SK-N-SH treated with all-trans-retinoic acid at 6 μM for 48 hours (cell line): ENCODE results near the gene SCAMP3.

ENCODE experiments used
- ATAC-seq: fragments of 200-7000 bp; cut with Tn5 transposase; 3 replicates; pipeline ENCODE4 v1.9.1; 2020; ENCODE audit warnings: mild to moderate bottlenecking, moderate library complexity
- ARNTL ChIP-seq: fragments of 450-650 bp; formaldehyde crosslinking; IDR thresholded peaks from 2 replicates; pipeline ENCODE4 v1.5.0; 2020; ENCODE audit warnings: low read depth, mild to moderate bottlenecking, moderate library complexity, borderline replicate concordance
- BACH2 ChIP-seq: fragments of 250-450 bp; sonication (Bioruptor Pico); IDR thresholded peaks from 2 replicates; pipeline ENCODE4 v1.9.0; 2021; ENCODE audit warnings: mild to moderate bottlenecking, borderline replicate concordance
- CREB5 ChIP-seq: fragments of 250-450 bp; sonication (Bioruptor Pico); IDR thresholded peaks from 2 replicates; pipeline ENCODE4 v1.5.1; 2020; ENCODE audit warnings: low read depth, mild to moderate bottlenecking, moderate library complexity
- CSDC2 ChIP-seq: fragments of 250-450 bp; sonication (Bioruptor Pico); IDR thresholded peaks from 2 replicates; pipeline ENCODE4 v1.5.0; 2020; ENCODE audit warnings: mild to moderate bottlenecking, moderate library complexity
- CSRNP3 ChIP-seq: fragments of 250-450 bp; sonication (Bioruptor Pico); IDR thresholded peaks from 2 replicates; pipeline ENCODE4 v1.5.1; 2021; ENCODE audit warnings: mild to moderate bottlenecking, moderate library complexity
- ESRRG ChIP-seq: fragments of 250-450 bp; sonication (Bioruptor Pico); IDR thresholded peaks from 2 replicates; pipeline ENCODE4 v1.6.1; 2021; ENCODE audit warnings: mild to moderate bottlenecking
- GLIS3 ChIP-seq: fragments of 250-450 bp; sonication (Bioruptor Pico); IDR thresholded peaks from 2 replicates; pipeline ENCODE4 v1.5.0; 2020; ENCODE audit warnings: mild to moderate bottlenecking, moderate library complexity
- ISL1 ChIP-seq: fragments of 250-450 bp; sonication (Bioruptor Pico); IDR thresholded peaks from 2 replicates; pipeline ENCODE4 v2.1.2; 2022; ENCODE audit warnings: mild to moderate bottlenecking, moderate library complexity
- OSR1 ChIP-seq: fragments of 250-450 bp; sonication (Bioruptor Pico); IDR thresholded peaks from 2 replicates; pipeline ENCODE4 v1.8.0; 2022; ENCODE audit warnings: moderate library complexity, mild to moderate bottlenecking, inconsistent platforms
- PATZ1 ChIP-seq: fragments of 250-450 bp; sonication (Bioruptor Pico); IDR thresholded peaks from 2 replicates; pipeline ENCODE4 v1.8.0; 2020; ENCODE audit warnings: mild to moderate bottlenecking, moderate library complexity, borderline replicate concordance
- POU6F1 ChIP-seq: fragments of 250-450 bp; sonication (Bioruptor Pico); IDR thresholded peaks from 2 replicates; pipeline ENCODE4 v1.8.0; 2021; ENCODE audit warnings: low read depth, mild to moderate bottlenecking, moderate library complexity, borderline replicate concordance
- PPARA ChIP-seq: fragments of 250-450 bp; sonication (Bioruptor Pico); IDR thresholded peaks from 2 replicates; pipeline ENCODE4 v1.5.0; 2020; ENCODE audit warnings: mild to moderate bottlenecking, borderline replicate concordance
- RARB ChIP-seq: fragments of 250-450 bp; sonication (Bioruptor Pico); IDR thresholded peaks from 2 replicates; pipeline ENCODE4 v1.8.0; 2021; ENCODE audit warnings: mild to moderate bottlenecking, moderate library complexity
- SNAI2 ChIP-seq: fragments of 250-450 bp; sonication (Bioruptor Pico); IDR thresholded peaks from 2 replicates; pipeline ENCODE4 v1.5.0; 2020; ENCODE audit warnings: mild to moderate bottlenecking, moderate library complexity
- TCF4 ChIP-seq: fragments of 250-450 bp; sonication (Bioruptor Pico); IDR thresholded peaks from 2 replicates; pipeline ENCODE4 v1.8.0; 2021; ENCODE audit warnings: mild to moderate bottlenecking, moderate library complexity, borderline replicate concordance
- TOX ChIP-seq: fragments of 250-450 bp; sonication (Bioruptor Pico); IDR thresholded peaks from 2 replicates; pipeline ENCODE4 v1.8.0; 2021; ENCODE audit warnings: mild to moderate bottlenecking, moderate library complexity, borderline replicate concordance
- TSHZ2 ChIP-seq: fragments of 250-450 bp; sonication (Bioruptor Pico); IDR thresholded peaks from 2 replicates; pipeline ENCODE4 v1.5.0; 2020; ENCODE audit warnings: mild to moderate bottlenecking, moderate library complexity
- ZC3H10 ChIP-seq: fragments of 250-450 bp; sonication (Bioruptor Pico); IDR thresholded peaks from 2 replicates; pipeline ENCODE4 v1.5.1; 2021; ENCODE audit warnings: mild to moderate bottlenecking, moderate library complexity
- ZFP3 ChIP-seq: fragments of 250-450 bp; sonication (Bioruptor Pico); IDR thresholded peaks from 2 replicates; pipeline ENCODE4 v1.5.0; 2020; ENCODE audit warnings: mild to moderate bottlenecking, moderate library complexity
- ZFP30 ChIP-seq: fragments of 450-650 bp; formaldehyde crosslinking; IDR thresholded peaks from 2 replicates; pipeline ENCODE4 v1.5.0; 2022; ENCODE audit warnings: mild to moderate bottlenecking, moderate library complexity
- ZNF565 ChIP-seq: fragments of 450-650 bp; formaldehyde crosslinking; conservative IDR thresholded peaks from 2 replicates; pipeline ENCODE4 v1.5.0; 2020; ENCODE audit warnings: low read depth, mild to moderate bottlenecking, moderate library complexity
- ZNF70 ChIP-seq: fragments of 450-650 bp; formaldehyde crosslinking; IDR thresholded peaks from 2 replicates; pipeline ENCODE4 v1.5.0; 2020; ENCODE audit warnings: mild to moderate bottlenecking, moderate library complexity
- ZNF8 ChIP-seq: fragments of 450-650 bp; formaldehyde crosslinking; IDR thresholded peaks from 2 replicates; pipeline ENCODE4 v1.5.0; 2020; ENCODE audit warnings: mild to moderate bottlenecking, moderate library complexity

SCAMP3 gene

GRCh38 chr1:155244368-155245162, 17.6 kb downstream of the SCAMP3 start:
- TF ChIP-seq SNAI2, result no peak
- peak; percentile 40; the same call in 1 of the 2 replicates for TF ChIP-seq TOX (CRISPR knock-in tag)
- TF ChIP-seq GLIS3 (CRISPR knock-in tag), result no peak
- no peak for TF ChIP-seq ZNF565 (CRISPR knock-in tag)
- peak; percentile 99; the same call in 1 of the 2 replicates for TF ChIP-seq POU6F1 (CRISPR knock-in tag)
- TF ChIP-seq ZNF8 (CRISPR knock-in tag), result no peak
- peak; percentile 81; the same call in 1 of the 2 replicates for TF ChIP-seq TSHZ2 (CRISPR knock-in tag)
- TF ChIP-seq ARNTL, result no peak
- peak; percentile 84 for TF ChIP-seq ZC3H10
- no peak for TF ChIP-seq OSR1 (CRISPR knock-in tag)
- no peak for TF ChIP-seq ISL1 (CRISPR knock-in tag)
- no peak for TF ChIP-seq CSRNP3
- no peak; the same call in 1 of the 2 replicates for TF ChIP-seq TCF4 (CRISPR knock-in tag)
- TF ChIP-seq ESRRG (CRISPR knock-in tag), result no peak
- no peak for TF ChIP-seq CREB5 (CRISPR knock-in tag)
- TF ChIP-seq PATZ1, result no peak; the same call in 1 of the 2 replicates
- TF ChIP-seq ZFP3 (CRISPR knock-in tag), result no peak
- no peak for TF ChIP-seq BACH2
- TF ChIP-seq CSDC2 (CRISPR knock-in tag), result no peak
- no peak for TF ChIP-seq ZNF70 (CRISPR knock-in tag)
- no peak for TF ChIP-seq PPARA (CRISPR knock-in tag)
- TF ChIP-seq RARB (CRISPR knock-in tag), result peak; percentile 97; the same call in 1 of the 2 replicates
- peak; percentile 94 for ATAC-seq

GRCh38 chr1:155242805-155243358, 19.3 kb downstream of the SCAMP3 start:
- TF ChIP-seq ARNTL (no peak), ZNF565 (CRISPR knock-in tag) (no peak), CSRNP3 (no peak), OSR1 (CRISPR knock-in tag) (no peak), ZFP3 (CRISPR knock-in tag) (no peak), PPARA (CRISPR knock-in tag) (no peak), TSHZ2 (CRISPR knock-in tag) (no peak), BACH2 (no peak), TCF4 (CRISPR knock-in tag) (no peak), ZNF70 (CRISPR knock-in tag) (no peak), ZFP30 (CRISPR knock-in tag) (no peak), RARB (CRISPR knock-in tag) (no peak), GLIS3 (CRISPR knock-in tag) (no peak), ESRRG (CRISPR knock-in tag) (no peak), ZNF8 (CRISPR knock-in tag) (no peak), ISL1 (CRISPR knock-in tag) (no peak)
- no peak for ATAC-seq
